ENCODE data around the gene THRB.
"Not testable (repeated sequence)": the region's sequence is repeated elsewhere in the genome, so short reads cannot be mapped to it uniquely, and the experiment has no call there.

The THRB gene

DNA sequence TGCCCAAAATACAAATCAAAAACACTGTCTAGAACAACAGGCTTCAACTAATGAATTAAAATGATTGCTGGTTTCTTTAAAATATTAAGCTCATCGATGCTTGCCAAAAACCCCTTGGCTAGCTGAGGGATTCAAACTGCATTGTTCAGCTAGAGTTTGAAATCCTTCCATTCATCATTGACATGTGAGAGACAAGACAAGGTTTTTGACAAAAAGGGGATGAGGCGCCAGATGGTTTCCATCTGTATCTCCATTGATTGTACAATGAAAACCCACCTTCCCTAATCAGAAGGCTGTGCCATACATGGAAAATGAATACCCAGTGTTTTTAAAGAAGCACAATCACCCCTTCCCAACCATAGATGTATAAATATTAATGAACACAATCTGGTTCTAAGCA is 67.8 kb downstream of the THRB start:
- no peak overlapping the region for H2BK15ac ChIP-seq (ENCODE audit: low read length)
- no peak overlapping the region for H3K4ac ChIP-seq (ENCODE audit: low read length)
- no peak overlapping the region for H3K4me2 ChIP-seq (ENCODE audit: insufficient read depth, low read length, poor library complexity, severe bottlenecking)
- H3K4me3 ChIP-seq (ENCODE audit: low read length in 2 of 2): no peak overlapping the region
- H2BK5ac ChIP-seq (ENCODE audit: low read length): no peak overlapping the region
- no CpG with 5 or more reads among the region's 2 CpGs for WGBS, 2 donors (ENCODE audit: extremely low coverage in 2 of 2, insufficient read length in 2 of 2, insufficient replicate concordance in 1 of 2)
- no peak overlapping the region for H3K27ac ChIP-seq (replicated peaks; ENCODE audit: low read length)
- H2AK5ac ChIP-seq (ENCODE audit: low read depth, low read length): no peak overlapping the region
- no peaks in the 10 kb centered on the region for H3K36me3 ChIP-seq (replicated peaks in 1 of 2; ENCODE audit: control insufficient read depth in 2 of 2, insufficient read depth in 2 of 2, low read length in 2 of 2)
- H3K14ac ChIP-seq (ENCODE audit: low read length): no peak overlapping the region
- H3K4me1 ChIP-seq (ENCODE audit: control insufficient read depth in 2 of 2, insufficient read depth in 1 of 2, low read depth in 1 of 2, low read length in 2 of 2): peaks cover 0 to 3% of the 10 kb centered on the region in 2 donors
- DNase-seq (ENCODE audit: low spot score): no peak
- no peaks in the 10 kb centered on the region for H3K79me1 ChIP-seq (ENCODE audit: low read depth, low read length)
- H4K91ac ChIP-seq (ENCODE audit: low read depth, low read length, poor library complexity): no peak overlapping the region
- H3K18ac ChIP-seq (ENCODE audit: low read length): no peak overlapping the region
- H3K27me3 ChIP-seq (ENCODE audit: control insufficient read depth in 3 of 3, insufficient read depth in 3 of 3, low read depth in 1 of 3, low read length in 3 of 3): no peaks in the 10 kb centered on the region
- no peak overlapping the region for H3K23ac ChIP-seq (ENCODE audit: low read depth, low read length, poor library complexity)
- H2AFZ ChIP-seq (ENCODE audit: low read length): no peak overlapping the region
- H2BK120ac ChIP-seq (ENCODE audit: low read depth, low read length): no peak overlapping the region
- no peak overlapping the region for H2BK12ac ChIP-seq (ENCODE audit: low read length)
- no peaks in the 10 kb centered on the region for H3K9me3 ChIP-seq (replicated peaks in 1 of 2; ENCODE audit: control insufficient read depth in 2 of 2, insufficient read depth in 1 of 2, low read depth in 1 of 2, low read length in 2 of 2)
- no peak overlapping the region for H3K9ac ChIP-seq (ENCODE audit: low read depth, low read length, poor library complexity)
- no peak overlapping the region for H4K8ac ChIP-seq (ENCODE audit: low read depth, low read length)

DNA sequence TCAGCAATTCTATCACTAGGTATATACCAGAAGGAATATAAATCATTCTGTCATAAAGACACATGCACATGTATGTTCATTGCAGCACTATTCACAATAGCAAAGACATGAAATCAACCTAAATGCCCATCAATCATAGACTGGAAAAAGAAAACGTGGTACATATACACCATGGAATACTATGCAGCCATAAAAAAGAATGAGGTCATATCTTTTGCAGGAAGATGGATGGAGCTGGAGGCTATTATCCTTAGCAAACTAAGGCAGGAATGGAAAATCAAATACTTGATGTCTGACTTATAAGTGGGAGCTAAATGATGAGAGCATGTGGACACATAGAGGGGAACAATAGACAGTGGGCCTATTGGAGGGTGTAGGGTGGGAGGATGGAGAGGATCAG is 73.8 kb downstream of the THRB start:
- H4K91ac ChIP-seq (ENCODE audit: low read depth, low read length, poor library complexity); H3K4ac ChIP-seq (ENCODE audit: low read length); H2AK5ac ChIP-seq (ENCODE audit: low read depth, low read length); H2BK12ac ChIP-seq (ENCODE audit: low read length); H3K23ac ChIP-seq (ENCODE audit: low read depth, low read length, poor library complexity); H3K4me3 ChIP-seq (ENCODE audit: low read length in 2 of 2); H3K79me1 ChIP-seq (ENCODE audit: low read depth, low read length); H3K27ac ChIP-seq (replicated peaks; ENCODE audit: low read length); H3K27me3 ChIP-seq (ENCODE audit: control insufficient read depth in 3 of 3, insufficient read depth in 3 of 3, low read depth in 1 of 3, low read length in 3 of 3); H4K8ac ChIP-seq (ENCODE audit: low read depth, low read length); DNase-seq (ENCODE audit: low spot score); H3K18ac ChIP-seq (ENCODE audit: low read length); H2AFZ ChIP-seq (ENCODE audit: low read length); H3K9ac ChIP-seq (ENCODE audit: low read depth, low read length, poor library complexity); H3K4me1 ChIP-seq (ENCODE audit: control insufficient read depth in 2 of 2, insufficient read depth in 1 of 2, low read depth in 1 of 2, low read length in 2 of 2); H2BK5ac ChIP-seq (ENCODE audit: low read length); H3K14ac ChIP-seq (ENCODE audit: low read length); H2BK15ac ChIP-seq (ENCODE audit: low read length); H3K9me3 ChIP-seq (replicated peaks in 1 of 2; ENCODE audit: control insufficient read depth in 2 of 2, insufficient read depth in 1 of 2, low read depth in 1 of 2, low read length in 2 of 2); H2BK120ac ChIP-seq (ENCODE audit: low read depth, low read length); H3K36me3 ChIP-seq (replicated peaks in 1 of 2; ENCODE audit: control insufficient read depth in 2 of 2, insufficient read depth in 2 of 2, low read length in 2 of 2); H3K4me2 ChIP-seq (ENCODE audit: insufficient read depth, low read length, poor library complexity, severe bottlenecking): not testable (repeated sequence)
- WGBS, 2 donors (ENCODE audit: extremely low coverage in 2 of 2, insufficient read length in 2 of 2, insufficient replicate concordance in 1 of 2): no CpG with 5 or more reads among the region's 1 CpG

DNA sequence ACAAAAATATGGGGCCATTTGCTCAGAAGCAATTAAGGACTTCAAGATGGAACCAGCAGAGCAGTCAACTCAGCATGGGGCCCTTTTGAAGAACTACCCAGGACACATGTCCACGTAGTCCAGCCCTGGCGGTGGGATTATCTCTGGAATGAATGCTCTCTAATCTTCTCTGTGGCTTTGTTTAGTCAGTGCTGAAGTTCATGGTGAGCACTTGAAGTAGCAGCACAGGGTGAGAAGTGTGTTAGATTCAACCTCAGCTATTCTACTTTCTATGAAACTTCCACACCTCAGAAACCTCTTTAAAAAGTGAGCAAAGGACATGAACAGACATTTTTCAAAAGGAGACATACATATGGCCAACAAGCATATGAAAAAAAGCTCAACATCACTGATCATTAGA is 74.4 kb downstream of the THRB start:
- no peak overlapping the region for H4K8ac ChIP-seq (ENCODE audit: low read depth, low read length)
- WGBS, 2 donors (ENCODE audit: extremely low coverage in 2 of 2, insufficient read length in 2 of 2, insufficient replicate concordance in 1 of 2): no CpG with 5 or more reads among the region's 2 CpGs
- H3K79me1 ChIP-seq (ENCODE audit: low read depth, low read length): no peaks in the 10 kb centered on the region
- no peaks in the 10 kb centered on the region for H3K27me3 ChIP-seq (ENCODE audit: control insufficient read depth in 3 of 3, insufficient read depth in 3 of 3, low read depth in 1 of 3, low read length in 3 of 3)
- no peak overlapping the region for H3K18ac ChIP-seq (ENCODE audit: low read length)
- H2BK5ac ChIP-seq (ENCODE audit: low read length): no peak overlapping the region
- H3K14ac ChIP-seq (ENCODE audit: low read length): no peak overlapping the region
- H3K9me3 ChIP-seq (replicated peaks in 1 of 2; ENCODE audit: control insufficient read depth in 2 of 2, insufficient read depth in 1 of 2, low read depth in 1 of 2, low read length in 2 of 2): no peaks in the 10 kb centered on the region
- no peak overlapping the region for H3K27ac ChIP-seq (replicated peaks; ENCODE audit: low read length)
- no peak overlapping the region for H3K4me2 ChIP-seq (ENCODE audit: insufficient read depth, low read length, poor library complexity, severe bottlenecking)
- H3K23ac ChIP-seq (ENCODE audit: low read depth, low read length, poor library complexity): no peak overlapping the region
- no peaks in the 10 kb centered on the region for H3K4me1 ChIP-seq (ENCODE audit: control insufficient read depth in 2 of 2, insufficient read depth in 1 of 2, low read depth in 1 of 2, low read length in 2 of 2)
- H2BK15ac ChIP-seq (ENCODE audit: low read length): no peak overlapping the region
- no peak overlapping the region for H4K91ac ChIP-seq (ENCODE audit: low read depth, low read length, poor library complexity)
- H2BK12ac ChIP-seq (ENCODE audit: low read length): no peak overlapping the region
- H3K4ac ChIP-seq (ENCODE audit: low read length): no peak overlapping the region
- H2AFZ ChIP-seq (ENCODE audit: low read length): no peak overlapping the region
- H3K36me3 ChIP-seq (replicated peaks in 1 of 2; ENCODE audit: control insufficient read depth in 2 of 2, insufficient read depth in 2 of 2, low read length in 2 of 2): no peaks in the 10 kb centered on the region
- no peak overlapping the region for H2AK5ac ChIP-seq (ENCODE audit: low read depth, low read length)
- H3K9ac ChIP-seq (ENCODE audit: low read depth, low read length, poor library complexity): no peak overlapping the region
- no peak overlapping the region for H2BK120ac ChIP-seq (ENCODE audit: low read depth, low read length)
- DNase-seq (ENCODE audit: low spot score): no peak
- H3K4me3 ChIP-seq (ENCODE audit: low read length in 2 of 2): no peak overlapping the region

DNA sequence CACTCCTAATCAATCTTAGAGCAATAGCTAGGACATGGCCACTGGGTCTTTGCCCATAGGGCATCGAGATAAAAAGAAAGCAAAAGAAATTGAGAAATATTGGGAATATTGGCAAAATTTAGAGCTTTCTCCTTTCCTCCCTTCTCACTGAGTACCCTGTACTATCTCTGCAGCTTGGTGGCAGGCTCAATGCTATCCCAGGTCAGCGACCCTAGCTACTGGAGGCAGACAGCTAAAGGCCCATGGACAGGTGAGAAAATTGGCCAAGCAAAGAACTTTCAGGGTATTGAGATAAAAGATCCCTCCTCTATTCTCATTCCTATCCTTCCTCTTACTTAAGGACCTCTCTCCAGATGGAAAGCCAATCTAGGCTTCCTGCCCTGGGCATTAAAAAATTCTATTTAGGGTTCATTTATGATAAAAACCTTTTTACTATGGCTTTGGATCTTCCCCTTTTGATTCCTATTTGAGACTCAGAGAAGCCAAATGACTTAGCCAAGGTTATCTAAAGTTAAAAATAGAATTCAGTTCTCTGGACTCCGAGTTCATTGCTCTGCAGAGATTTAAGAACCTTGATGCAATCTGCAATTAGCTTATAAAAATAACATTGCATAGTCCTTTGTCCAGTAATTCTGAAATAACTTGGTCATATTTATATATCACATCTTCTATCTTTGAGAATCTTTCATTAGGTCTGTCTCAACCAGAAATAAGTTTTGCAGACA is 75.4 kb downstream of the THRB start:
- H3K4me1 ChIP-seq (ENCODE audit: control insufficient read depth in 2 of 2, insufficient read depth in 1 of 2, low read depth in 1 of 2, low read length in 2 of 2): no peaks in the 10 kb centered on the region
- no peak overlapping the region for H3K9ac ChIP-seq (ENCODE audit: low read depth, low read length, poor library complexity)
- no peak overlapping the region for H2BK12ac ChIP-seq (ENCODE audit: low read length)
- H3K4ac ChIP-seq (ENCODE audit: low read length): no peak overlapping the region
- H2AK5ac ChIP-seq (ENCODE audit: low read depth, low read length): no peak overlapping the region
- H3K4me3 ChIP-seq (ENCODE audit: low read length in 2 of 2): no peak overlapping the region
- H3K18ac ChIP-seq (ENCODE audit: low read length): no peak overlapping the region
- DNase-seq (ENCODE audit: low spot score): no peak
- H3K4me2 ChIP-seq (ENCODE audit: insufficient read depth, low read length, poor library complexity, severe bottlenecking): no peak overlapping the region
- no peak overlapping the region for H3K23ac ChIP-seq (ENCODE audit: low read depth, low read length, poor library complexity)
- H3K9me3 ChIP-seq (replicated peaks in 1 of 2; ENCODE audit: control insufficient read depth in 2 of 2, insufficient read depth in 1 of 2, low read depth in 1 of 2, low read length in 2 of 2): no peaks in the 10 kb centered on the region
- no peak overlapping the region for H3K14ac ChIP-seq (ENCODE audit: low read length)
- H4K91ac ChIP-seq (ENCODE audit: low read depth, low read length, poor library complexity): no peak overlapping the region
- H3K27ac ChIP-seq (replicated peaks; ENCODE audit: low read length): no peak overlapping the region
- no peak overlapping the region for H2BK5ac ChIP-seq (ENCODE audit: low read length)
- H4K8ac ChIP-seq (ENCODE audit: low read depth, low read length): no peak overlapping the region
- WGBS, 2 donors (ENCODE audit: extremely low coverage in 2 of 2, insufficient read length in 2 of 2, insufficient replicate concordance in 1 of 2): no CpG with 5 or more reads among the region's 3 CpGs
- H2AFZ ChIP-seq (ENCODE audit: low read length): no peak overlapping the region
- H3K36me3 ChIP-seq (replicated peaks in 1 of 2; ENCODE audit: control insufficient read depth in 2 of 2, insufficient read depth in 2 of 2, low read length in 2 of 2): no peaks in the 10 kb centered on the region
- H2BK120ac ChIP-seq (ENCODE audit: low read depth, low read length): no peak overlapping the region
- H3K27me3 ChIP-seq (ENCODE audit: control insufficient read depth in 3 of 3, insufficient read depth in 3 of 3, low read depth in 1 of 3, low read length in 3 of 3): no peaks in the 10 kb centered on the region
- no peaks in the 10 kb centered on the region for H3K79me1 ChIP-seq (ENCODE audit: low read depth, low read length)
- H2BK15ac ChIP-seq (ENCODE audit: low read length): no peak overlapping the region
